NCI-H510A (cell line): Measurements from ENCODE around the gene TMEM126B.
A peak's percentile ranks its signal among the peaks of the same experiment; 100 is the strongest.

Experiments used
- DNase-seq: peaks from one replicate; lab custom pipeline; 2025; lab: John Stamatoyannopoulos, UW

Gene TMEM126B

DNA sequence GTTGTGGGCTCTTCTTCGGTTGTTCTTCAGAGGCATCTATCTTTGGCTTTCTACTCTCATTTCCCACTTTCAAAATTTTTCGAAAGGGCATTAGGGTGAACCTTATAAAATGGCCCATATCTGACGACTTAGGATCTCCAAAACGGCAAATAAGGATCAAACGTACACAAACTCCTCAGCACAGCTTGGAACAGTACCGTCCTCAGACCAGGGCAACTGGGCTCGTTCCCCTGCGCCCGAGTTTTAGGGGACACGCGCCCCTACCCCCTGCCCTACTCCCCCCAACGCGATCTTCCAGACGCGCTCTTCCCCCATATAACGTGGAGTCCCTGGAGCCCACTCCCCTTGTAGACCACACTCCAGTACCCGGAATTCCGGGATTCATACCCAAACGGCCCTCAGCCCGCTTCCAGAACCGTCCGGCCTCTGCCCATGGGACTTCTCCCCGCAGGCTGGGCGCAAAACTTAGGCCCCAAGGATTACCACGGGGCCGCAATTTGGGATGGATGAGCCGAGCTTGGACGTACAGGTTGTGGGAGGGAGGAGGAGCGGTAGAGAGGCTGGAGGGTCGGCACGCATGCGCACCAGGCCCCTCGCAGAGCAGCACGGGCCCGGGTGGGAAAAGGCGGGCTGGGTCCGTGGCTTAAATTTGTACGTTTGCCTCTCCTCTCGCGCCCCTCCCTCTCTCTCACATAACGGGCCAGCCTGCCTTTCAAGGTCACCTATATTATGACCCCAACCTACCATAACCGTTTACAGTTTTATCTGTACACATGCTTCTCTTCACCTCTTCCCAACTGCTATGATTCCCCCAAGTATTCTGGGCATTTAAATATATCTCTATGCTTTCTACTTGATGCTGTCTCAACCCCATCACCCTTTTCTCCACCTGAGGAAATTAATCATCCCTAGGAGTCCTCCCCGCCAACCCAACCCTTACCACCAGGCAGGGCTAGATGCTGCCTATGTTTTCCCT lies 54.2 kb downstream of the TMEM126B start:
- peak; percentile 30 for DNase-seq

GRCh38 chr11:85685125-85685819 lies 56.9 kb downstream of the TMEM126B start:
- peak; percentile 43 for DNase-seq

DNA sequence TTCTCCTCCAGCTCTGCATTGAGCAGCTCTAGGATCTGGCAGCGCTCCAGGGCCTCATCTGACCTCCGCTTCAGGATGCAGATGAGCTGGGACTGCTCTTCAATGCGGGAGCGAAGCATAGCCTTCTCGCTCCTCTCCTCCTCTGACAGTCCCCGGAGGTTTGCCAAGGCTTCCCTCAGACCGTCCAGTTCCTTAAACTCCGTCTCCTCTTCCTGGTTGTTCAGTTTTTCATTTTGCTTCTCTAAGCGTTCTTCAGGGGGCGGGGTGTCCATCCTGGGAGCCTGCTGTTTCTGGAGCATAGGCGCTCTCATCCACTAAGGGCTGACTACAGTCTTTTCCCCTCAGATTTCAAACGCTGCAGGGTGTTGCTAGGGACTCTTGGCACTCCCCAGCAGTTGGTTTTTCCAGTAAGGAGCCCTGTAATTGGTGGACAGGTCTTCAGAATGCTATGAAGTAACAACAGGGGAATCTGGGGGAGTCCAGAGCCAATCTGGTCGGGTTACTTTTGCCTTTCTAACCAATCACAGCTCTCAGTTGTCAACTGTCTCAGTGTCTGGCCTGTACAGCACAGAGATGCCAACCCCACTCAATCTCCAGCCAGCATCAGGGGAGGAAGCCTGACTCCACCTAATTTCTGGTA lies 57.5 kb downstream of the TMEM126B start, which contains the start of gene CCDC89:
Gene CCDC89, minus strand, starts transcription at position 376 of the 640 bp plus-strand sequence. Its CDS starts 65 bp downstream, at position 311.
- DNase-seq = peak; percentile 81
